Sigmoid colon (tissue), 7 donors: Measurements from ENCODE around the gene SLC11A1. TPM values are rescaled to one million over a fixed set of nuclear protein-coding genes. Genes with fewer than 3 reads are reported as not detected.

Experiments
- DNase-seq: peaks from one replicate; pipeline ENCODE4 v3.0.0-alpha.2; 2019
- H3K27ac ChIP-seq, 4 donors: fragments of 200-600 bp; sonication (generic); one replicate each; pipeline ENCODE4 v1.5.1; 2016 to 2019; ENCODE audit warnings: mild to moderate bottlenecking in 1 of 4
- H3K27me3 ChIP-seq, 3 donors: fragments of 200-600 bp; sonication (generic); one replicate each; pipeline ENCODE4 v1.5.1; 2019; ENCODE audit warnings: mild to moderate bottlenecking in 1 of 3
- H3K36me3 ChIP-seq, 4 donors: fragments of 200-600 bp; sonication (generic); one replicate each; pipeline ENCODE4 v1.5.1; 2016 to 2019
- H3K4me1 ChIP-seq, 4 donors: fragments of 200-600 bp; sonication (generic); one replicate each; pipeline ENCODE4 v1.5.1; 2017 to 2019
- H3K4me3 ChIP-seq, 4 donors: fragments of 200-600 bp; sonication (generic); one replicate each; pipeline ENCODE4 v1.5.1; 2017 to 2019; ENCODE audit warnings: mild to moderate bottlenecking in 2 of 4, moderate library complexity in 1 of 4
- H3K9me3 ChIP-seq, 4 donors: fragments of 200-600 bp in 3 of 4; sonication (generic) in 3 of 4; one replicate each; pipeline versions ENCODE4 v1.5.1 to v1.6.1; 2013 to 2019
- CTCF ChIP-seq, 4 experiments: fragments of 450-650 bp in 3 of 4; fragments of 200-600 bp in 1 of 4; IDR thresholded peaks; one replicate each; pipeline ENCODE4 v1.5.1; 2016 to 2019; ENCODE audit warnings: antibody characterized with exemption in 4 of 4, mild to moderate bottlenecking in 3 of 4, moderate library complexity in 2 of 4
- EP300 ChIP-seq, 4 donors: sonication (generic); formaldehyde crosslinking; IDR thresholded peaks; one replicate each; pipeline ENCODE4 v1.6.1; 2017; ENCODE audit warnings: antibody characterized with exemption in 4 of 4
- POLR2A ChIP-seq, 2 donors: fragments of 450-650 bp; IDR thresholded peaks; one replicate each; pipeline ENCODE4 v1.6.1; 2016; ENCODE audit warnings: antibody characterized with exemption in 2 of 2, mild to moderate bottlenecking in 2 of 2, moderate library complexity in 2 of 2
- POLR2AphosphoS5 ChIP-seq, 4 donors: sonication (generic); formaldehyde crosslinking; IDR thresholded peaks; one replicate each; pipeline ENCODE4 v1.6.1; 2017; ENCODE audit warnings: antibody characterized with exemption in 4 of 4
- WGBS, 2 donors: extraction: QIAGEN DNeasy Blood & Tissue Kit; methylation state at CpG; one replicate each; pipeline ENCODE4 v1.1.7; 2013; 5-methylcytosine and 5-hydroxymethylcytosine counted together
- intact Hi-C: fragments of 100-400 bp; cut with DNase I; formaldehyde crosslinking; loops from one replicate; pipeline ENCODE4 v1.15.1; 2023
- polyA plus RNA-seq, 3 donors: library from polyadenylated mRNA; stranded (reverse); fragments of 200-250 nt; gene quantifications; one replicate each; pipeline ENCODE4 v1.2.3, GENCODE V29; 2013
- total RNA-seq, 4 donors: library from RNA; depleted of rRNA; stranded (reverse); fragments of >200 nt; gene quantifications; one replicate each; pipeline ENCODE4 v1.1.0, GENCODE V29; 2016
- donor health status: healthy with polysubstance abuse.
- donor health status: Bipolar disorder and iron deficiency.
- donor health status: healthy.

Gene SLC11A1
- total and polyA plus RNA-seq, 7 donors: 1.2 to 19.0 (median 13.8) TPM

- 68 to 81% methylated on average over 8 of the region's 8 CpGs for WGBS, 2 donors
- DNase-seq: peak; percentile 70
- Histone ChIP-seq H3K27ac (peak overlapping the region; percentile 88 to 92 (median 90)), H3K36me3 (peaks cover 11 to 25% (median 21%) of the 10 kb centered on the region in 4 donors), H3K4me1 (peaks cover 0 to 32% (median 24%) of the 10 kb centered on the region in 4 donors), H3K4me3 (no peak overlapping the region), H3K9me3 (no peaks in the 10 kb centered on the region), H3K27me3 (no peaks in the 10 kb centered on the region)
- intact Hi-C loops: loop anchor here (2.0 to 10.0 kb wide), 7 partner anchors 59 to 980 kb away; partner anchors contain the start of genes BCS1L, CNOT9, DNPEP and USP37
- TF ChIP-seq POLR2AphosphoS5 (IDR thresholded peaks at IDR 0.05): peak in 2 of 4 donors; percentile 3 to 31
- no peak for TF ChIP-seq POLR2A (IDR thresholded peaks at IDR 0.05)
Measured at GRCh38 chr2:218407717-218408116, 25.6 kb downstream of the SLC11A1 start.

- no peak overlapping the region for H3K27ac ChIP-seq
- no peaks in the 10 kb centered on the region for H3K4me1 ChIP-seq
- H3K9me3 ChIP-seq: no peaks in the 10 kb centered on the region
- WGBS, 2 donors: 51 to 79% methylated on average over 5 of the region's 5 CpGs
- TF ChIP-seq EP300 (IDR thresholded peaks at IDR 0.05) (no peak), POLR2A (IDR thresholded peaks at IDR 0.05) (no peak), CTCF (IDR thresholded peaks at IDR 0.05) (no peak), POLR2AphosphoS5 (IDR thresholded peaks at IDR 0.05) (no peak)
- intact Hi-C loops: no loop called here
- no peaks in the 10 kb centered on the region for H3K36me3 ChIP-seq
- no peaks in the 10 kb centered on the region for H3K27me3 ChIP-seq
- no peak for DNase-seq
- no peak overlapping the region for H3K4me3 ChIP-seq
Measured at GRCh38 chr2:218418321-218418716, 36.2 kb downstream of the SLC11A1 start.

GRCh38 chr2:218418717-218419458 is 36.8 kb downstream of the SLC11A1 start, which contains the start of gene VIL1:
Gene VIL1, plus strand, starts transcription at chr2:218419123. Its CDS starts 4,656 bp downstream, at chr2:218423779.
- TF ChIP-seq POLR2AphosphoS5 (IDR thresholded peaks at IDR 0.05): peak in 1 of 4 donors; percentile 55
- TF ChIP-seq EP300 (IDR thresholded peaks at IDR 0.05): no peak
- TF ChIP-seq POLR2A (IDR thresholded peaks at IDR 0.05): peak in 1 of 2 donors; percentile 72
- Histone ChIP-seq H3K9me3 (no peaks in the 10 kb centered on the region), H3K27ac (no peak within 1 kb of the TSS), H3K36me3 (no peaks in the 10 kb centered on the region), H3K27me3 (no peaks in the 10 kb centered on the region), H3K4me1 (no peaks in the 10 kb centered on the region), H3K4me3 (no peak within 1 kb of the TSS)
- intact Hi-C loops: no loop called here
- DNase-seq: no peak
- 23 to 74% methylated on average over 9 of the region's 9 CpGs for WGBS, 2 donors

- no peak overlapping the region for H3K4me3 ChIP-seq
- H3K4me1 ChIP-seq: no peaks in the 10 kb centered on the region
- WGBS, 2 donors: 14 to 64% methylated on average over 7 of the region's 7 CpGs
- intact Hi-C loops: no loop called here
- no peak overlapping the region for H3K27ac ChIP-seq
- no peaks in the 10 kb centered on the region for H3K27me3 ChIP-seq
- H3K36me3 ChIP-seq: no peaks in the 10 kb centered on the region
- no peak for DNase-seq
- TF ChIP-seq EP300 (IDR thresholded peaks at IDR 0.05): no peak
- no peak for TF ChIP-seq CTCF (IDR thresholded peaks at IDR 0.05)
- TF ChIP-seq POLR2AphosphoS5 (IDR thresholded peaks at IDR 0.05): no peak
- TF ChIP-seq POLR2A (IDR thresholded peaks at IDR 0.05): no peak
- no peaks in the 10 kb centered on the region for H3K9me3 ChIP-seq
Measured at GRCh38 chr2:218419630-218420216, 37.6 kb downstream of the SLC11A1 start.

GRCh38 chr2:218421027-218421426 is 39.0 kb downstream of the SLC11A1 start:
- Histone ChIP-seq H3K27me3 (no peaks in the 10 kb centered on the region), H3K27ac (no peak overlapping the region), H3K36me3 (no peaks in the 10 kb centered on the region), H3K9me3 (no peaks in the 10 kb centered on the region), H3K4me3 (no peak overlapping the region), H3K4me1 (no peaks in the 10 kb centered on the region)
- DNase-seq: no peak
- no peak for TF ChIP-seq POLR2AphosphoS5 (IDR thresholded peaks at IDR 0.05)
- TF ChIP-seq POLR2A (IDR thresholded peaks at IDR 0.05): no peak
- TF ChIP-seq EP300 (IDR thresholded peaks at IDR 0.05): no peak
- no peak for TF ChIP-seq CTCF (IDR thresholded peaks at IDR 0.05)
- 26 to 73% methylated on average over 2 of the region's 2 CpGs for WGBS, 2 donors
- intact Hi-C loops: no loop called here
